H1 (cell line): Measurements from ENCODE around the gene GLS2. TPM values are rescaled to one million over a fixed set of nuclear protein-coding genes. Genes with fewer than 3 reads are reported as not detected.

Experiments
- CTCF ChIA-PET: fragments of 300-600 bp; sonication (Branson Sonifier 250); formaldehyde crosslinking; loops from one replicate; lab custom pipeline; 2021; ENCODE audit not compliant: partially characterized antibody; lab: Charles Lee
- POLR2A ChIA-PET: fragments of 300-600 bp; sonication (Branson Sonifier 250); formaldehyde crosslinking; loops from one replicate; lab custom pipeline; 2021; ENCODE audit warnings: inconsistent platforms; ENCODE audit not compliant: partially characterized antibody; lab: Charles Lee
- DNase-seq, 2 experiments: peaks; one replicate each; pipeline versions ENCODE4 v3.0.0 to v3.0.0-alpha.2; 2010 to 2022; ENCODE audit warnings: low spot score in 2 of 2, low read depth in 1 of 2, mixed read lengths in 1 of 2
- FAIRE-seq: peaks from 2 replicates; lab custom pipeline; 2011; peaks lifted over from hg19 to GRCh38; lab: Jason Lieb, UNC
- H2AFZ ChIP-seq: 2 replicates; pipeline ENCODE4 v1.8.1; 2012; ENCODE audit warnings: low read length, inconsistent platforms
- H2AK5ac ChIP-seq: 2 replicates; pipeline ENCODE4 v1.6.1; 2013; ENCODE audit warnings: low read depth, low read length
- H2BK120ac ChIP-seq: replicated peaks from 2 replicates; pipeline ENCODE3; 2013; ENCODE audit warnings: low read depth, low read length, inconsistent platforms
- H2BK12ac ChIP-seq: 2 replicates; pipeline ENCODE4 v1.6.1; 2013; ENCODE audit warnings: low read depth, low read length
- H2BK15ac ChIP-seq: 2 replicates; pipeline ENCODE4 v1.6.1; 2013; ENCODE audit warnings: low read length
- H2BK20ac ChIP-seq: 2 replicates; pipeline ENCODE4 v1.6.1; 2013; ENCODE audit warnings: low read length
- H2BK5ac ChIP-seq: 2 replicates; pipeline ENCODE4 v1.6.1; 2013; ENCODE audit warnings: low read depth, low read length
- H3K14ac ChIP-seq: 2 replicates; pipeline ENCODE4 v1.6.1; 2013; ENCODE audit warnings: inconsistent platforms; ENCODE audit not compliant: insufficient read length
- H3K18ac ChIP-seq: 2 replicates; pipeline ENCODE4 v1.6.1; 2013; ENCODE audit warnings: low read length; ENCODE audit errors: extremely low read depth
- H3K23ac ChIP-seq: 2 replicates; pipeline ENCODE4 v1.6.1; 2013; ENCODE audit warnings: inconsistent platforms; ENCODE audit not compliant: insufficient read length
- H3K23me2 ChIP-seq: 2 replicates; pipeline ENCODE4 v1.6.1; 2013; ENCODE audit warnings: low read depth, low read length
- H3K27ac ChIP-seq: 2 replicates; pipeline ENCODE4 v1.6.1; 2011; ENCODE audit warnings: low read depth, low read length, inconsistent platforms
- H3K27me3 ChIP-seq, 4 experiments: replicated peaks in 1 of 4; 1 replicate in 1 of 4; 2 replicates in 3 of 4; pipeline versions ENCODE4 v1.6.1 to v1.8.1; 2011 to 2013; ENCODE audit warnings: low read length in 3 of 4, mild to moderate bottlenecking in 3 of 4, inconsistent platforms in 2 of 4, mixed read lengths in 2 of 4, moderate library complexity in 1 of 4; ENCODE audit not compliant: control insufficient read depth in 3 of 4, insufficient read depth in 3 of 4; ENCODE audit errors: extremely low read depth in 1 of 4
- H3K36me3 ChIP-seq, 4 experiments: 2 replicates each; pipeline versions ENCODE4 v1.6.1 to v1.8.1; 2011 to 2013; ENCODE audit warnings: mild to moderate bottlenecking in 4 of 4, low read length in 3 of 4, moderate library complexity in 2 of 4, control low read depth in 1 of 4, inconsistent platforms in 1 of 4; ENCODE audit not compliant: insufficient read depth in 4 of 4, control insufficient read depth in 2 of 4
- H3K4ac ChIP-seq: replicated peaks from 2 replicates; pipeline ENCODE3; 2013; ENCODE audit warnings: low read length, low read depth, mixed read lengths, inconsistent platforms; ENCODE audit not compliant: insufficient read length
- H3K4me1 ChIP-seq, 4 experiments: replicated peaks in 1 of 4; 1 replicate in 1 of 4; 2 replicates in 3 of 4; pipeline versions ENCODE4 v1.6.1 to v1.8.1; 2011 to 2013; ENCODE audit warnings: low read length in 3 of 4, inconsistent platforms in 2 of 4, mixed read lengths in 1 of 4; ENCODE audit not compliant: insufficient read depth in 4 of 4, control insufficient read depth in 3 of 4
- H3K4me2 ChIP-seq, 2 experiments: 2 replicates each; pipeline versions ENCODE4 v1.6.1 to v1.8.1; 2011 to 2013; ENCODE audit warnings: low read depth in 2 of 2, low read length in 2 of 2, control low read depth in 1 of 2, inconsistent platforms in 1 of 2, mild to moderate bottlenecking in 1 of 2; ENCODE audit not compliant: insufficient read depth in 1 of 2
- H3K4me3 ChIP-seq, 4 experiments: fragments of 200-600, 300-600 bp in 1 of 4; sonication (generic), shearing (Covaris generic), sonication (Bioruptor Twin) in 1 of 4; 2 replicates each; pipeline versions ENCODE4 v1.5.1 to v1.8.1; 2011 to 2016; ENCODE audit warnings: low read length in 4 of 4, low read depth in 3 of 4, control low read depth in 2 of 4, inconsistent platforms in 2 of 4, mild to moderate bottlenecking in 2 of 4, mixed read lengths in 1 of 4, moderate library complexity in 1 of 4; ENCODE audit not compliant: insufficient read depth in 2 of 4; ENCODE audit errors: extremely low read depth in 1 of 4
- H3K56ac ChIP-seq: replicated peaks from 2 replicates; pipeline ENCODE3; 2013; ENCODE audit warnings: low read depth, mild to moderate bottlenecking, mixed read lengths, low read length, inconsistent platforms; ENCODE audit not compliant: insufficient read length
- H3K79me1 ChIP-seq: 2 replicates; pipeline ENCODE4 v1.6.1; 2013; ENCODE audit warnings: low read depth, low read length, control low read depth
- H3K79me2 ChIP-seq, 2 experiments: 2 replicates each; pipeline versions ENCODE4 v1.6.1 to v1.8.1; 2012 to 2013; ENCODE audit warnings: low read length in 2 of 2, mild to moderate bottlenecking in 2 of 2, inconsistent platforms in 1 of 2; ENCODE audit not compliant: insufficient read depth in 2 of 2, control insufficient read depth in 1 of 2
- H3K9ac ChIP-seq, 4 experiments: replicated peaks in 1 of 4; 1 replicate in 1 of 4; 2 replicates in 3 of 4; pipeline versions ENCODE4 v1.6.1 to v1.8.1; 2011 to 2013; ENCODE audit warnings: low read depth in 3 of 4, low read length in 3 of 4, control low read depth in 2 of 4, mild to moderate bottlenecking in 2 of 4, moderate library complexity in 2 of 4, inconsistent platforms in 1 of 4; ENCODE audit errors: extremely low read depth in 1 of 4
- H3K9me3 ChIP-seq, 2 experiments: 2 replicates each; pipeline versions ENCODE4 v1.6.1 to v1.8.1; 2012 to 2013; ENCODE audit warnings: mild to moderate bottlenecking in 2 of 2, moderate library complexity in 2 of 2, control low read depth in 1 of 2, inconsistent platforms in 1 of 2, low read depth in 1 of 2, low read length in 1 of 2, mixed read lengths in 1 of 2; ENCODE audit not compliant: insufficient read depth in 2 of 2
- H4K20me1 ChIP-seq, 2 experiments: replicated peaks in 1 of 2; 2 replicates each; pipeline versions ENCODE3 to v1.8.1; 2011 to 2013; ENCODE audit warnings: inconsistent platforms in 2 of 2, low read length in 2 of 2, mild to moderate bottlenecking in 1 of 2; ENCODE audit not compliant: insufficient read depth in 2 of 2, control insufficient read depth in 1 of 2
- H4K5ac ChIP-seq: 2 replicates; pipeline ENCODE4 v1.6.1; 2013; ENCODE audit warnings: low read length, low read depth, mixed read lengths, inconsistent platforms; ENCODE audit not compliant: insufficient read length
- H4K8ac ChIP-seq: 2 replicates; pipeline ENCODE4 v1.8.0; 2013; ENCODE audit warnings: mild to moderate bottlenecking, moderate library complexity, low read length, inconsistent platforms; ENCODE audit not compliant: insufficient read depth; ENCODE audit errors: extremely low read depth
- H4K91ac ChIP-seq: replicated peaks from 2 replicates; pipeline ENCODE3; 2013; ENCODE audit warnings: low read length, mixed read lengths, inconsistent platforms; ENCODE audit not compliant: insufficient read length
- ATF2 ChIP-seq: IDR thresholded peaks from 2 replicates; pipeline ENCODE4 v1.6.1; 2012; ENCODE audit warnings: low read length, inconsistent platforms
- CTCF ChIP-seq, 3 experiments: IDR thresholded peaks; 1 replicate in 2 of 3; 2 replicates in 1 of 3; pipeline versions ENCODE4 v1.5.1 to v1.6.1; 2011; ENCODE audit warnings: low read length in 3 of 3, mild to moderate bottlenecking in 3 of 3, inconsistent platforms in 2 of 3, low read depth in 1 of 3, moderate library complexity in 1 of 3; ENCODE audit not compliant: insufficient read depth in 1 of 3; ENCODE audit errors: control extremely low read depth in 1 of 3
- HDAC6 ChIP-seq: IDR thresholded peaks from one replicate; pipeline ENCODE4 v1.7.1; 2012; ENCODE audit warnings: low read depth, mild to moderate bottlenecking, inconsistent platforms, low read length, moderate library complexity
- JUND ChIP-seq: IDR thresholded peaks from 2 replicates; pipeline ENCODE4 v1.6.1; 2011; ENCODE audit warnings: mild to moderate bottlenecking, improper control_type of control experiment, low read length
- KDM1A ChIP-seq: fragments of 200-600, 300-600 bp; sonication (generic); IDR thresholded peaks from 2 replicates; pipeline ENCODE4 v1.7.1; 2016; ENCODE audit warnings: mild to moderate bottlenecking, low read length, borderline replicate concordance
- MAFK ChIP-seq: IDR thresholded peaks from 2 replicates; pipeline ENCODE4 v1.6.1; 2012; ENCODE audit warnings: low read depth, mild to moderate bottlenecking, improper control_type of control experiment, low read length
- MAX ChIP-seq: IDR thresholded peaks from 2 replicates; pipeline ENCODE4 v1.6.1; 2012; ENCODE audit warnings: inconsistent platforms
- SAP30 ChIP-seq: fragments of 300-600 bp; sonication (generic); IDR thresholded peaks from 2 replicates; pipeline ENCODE4 v1.7.1; 2012; ENCODE audit warnings: low read length, moderate library complexity, mild to moderate bottlenecking, inconsistent platforms; ENCODE audit not compliant: insufficient read depth, insufficient replicate concordance
- YY1 ChIP-seq: IDR thresholded peaks from 2 replicates; pipeline ENCODE4 v1.6.1; 2011; ENCODE audit warnings: low read depth, mild to moderate bottlenecking, low read length
- WGBS, 2 experiments: shearing (Covaris generic) in 1 of 2; methylation state at CpG; one replicate each; pipeline versions ENCODE4 v1.1.6 to v1.1.7; 2013 to 2015; ENCODE audit warnings: low lambda C conversion rate in 2 of 2, mixed read lengths in 2 of 2, inconsistent platforms in 1 of 2, low coverage in 1 of 2, missing lambda C conversion rate in 1 of 2; ENCODE audit not compliant: insufficient replicate concordance in 2 of 2, insufficient coverage in 1 of 2, insufficient read length in 1 of 2; ENCODE audit errors: extremely low coverage in 1 of 2, missing lambda C conversion rate in 1 of 2; 5-methylcytosine and 5-hydroxymethylcytosine counted together
- polyA plus RNA-seq, 7 experiments: library from polyadenylated mRNA; depleted of rRNA in 3 of 7; stranded (reverse) in 5 of 7; unstranded in 2 of 7; fragments of >200 nt in 5 of 7; fragments of 200-250 nt in 2 of 7; gene quantifications; 1 replicate in 5 of 7; 2 replicates in 1 of 7; 4 replicates in 1 of 7; pipeline versions ENCODE4 v1.2.1 to v1.2.3, GENCODE V29; 2011 to 2013; ENCODE audit warnings: missing spikeins in 2 of 7, mixed read lengths in 2 of 7
- total RNA-seq: library from RNA; stranded (reverse); fragmentation: NEBNext Ultra II Directional; extraction: Animal tissue kit (Norgen Biotek cat#: 25700); gene quantifications from 2 replicates; pipeline ENCODE4 v1.2.1, GENCODE V29; 2021

Gene GLS2
- total and polyA plus RNA-seq, 2 of the 8 experiments (the other 6 are each of a cell fraction or from before 2014, with no cell fraction given): 14.5 to 20.1 TPM

GRCh38 chr12:56476143-56476542, 11.8 kb downstream of the GLS2 start:
- Histone ChIP-seq H3K27me3 (no peaks in the 10 kb centered on the region), H3K23me2 (no peaks in the 10 kb centered on the region), H3K18ac (no peak overlapping the region), H3K4me2 (no peak overlapping the region), H3K23ac (no peak overlapping the region), H3K36me3 (peaks cover under 1 to 13% (median 2%) of the 10 kb centered on the region in 4 experiments; a peak in 5 of 8 replicates), H2BK5ac (no peak overlapping the region), H2BK120ac (no peak overlapping the region), H2BK20ac (no peak overlapping the region), H4K20me1 (peaks cover 2% of the 10 kb centered on the region in 2 experiments), H4K91ac (no peak overlapping the region), H3K79me1 (peaks cover 6% of the 10 kb centered on the region), H3K14ac (no peak overlapping the region), H3K9me3 (no peaks in the 10 kb centered on the region), H3K79me2 (peaks cover 0 to 4% of the 10 kb centered on the region in 2 experiments; a peak in 2 of 4 replicates), H3K9ac (no peak overlapping the region), H3K4me3 (no peak overlapping the region), H2AK5ac (no peak overlapping the region), H4K5ac (no peak overlapping the region), H2AFZ (no peak overlapping the region), H3K27ac (no peak overlapping the region), H2BK15ac (no peak overlapping the region), H3K56ac (no peak overlapping the region), H3K4me1 (peaks cover 0 to 3% (median 0%) of the 10 kb centered on the region in 4 experiments; a peak in 1 of 7 replicates), H2BK12ac (no peak overlapping the region), H4K8ac (no peak overlapping the region), H3K4ac (no peak overlapping the region)
- no peak for DNase-seq
- POLR2A ChIA-PET: interaction anchor here (0.6 to 2.5 kb wide), 11 partner anchors 8 to 254 kb away, joined by 3 to 9 read pairs (median 3); partner anchors contain the start of genes CNPY2, RNF41 and TIMELESS
- no peak for FAIRE-seq
- 91% methylated on average over 5 of the region's 6 CpGs; no CpG with 5 or more reads in 1 of the 2 experiments for WGBS, 2 experiments
- CTCF ChIA-PET: interaction anchor here (1.1 to 1.5 kb wide), 2 partner anchors 12 to 155 kb away, joined by 3 read pairs; no protein-coding TSS in a partner anchor
- TF ChIP-seq CTCF (IDR thresholded peaks at IDR 0.05; ENCODE audit: control extremely low read depth in 1 of 3, insufficient read depth in 1 of 3, low read depth in 1 of 3, low read length in 3 of 3) (no peak), SAP30 (no peak), MAX (no peak), YY1 (no peak), HDAC6 (no peak), ATF2 (no peak), JUND (no peak), KDM1A (no peak), MAFK (no peak)
